Myocyte (in vitro differentiated cells): Measurements from ENCODE around the gene COL6A1. TPM values are rescaled to one million over a fixed set of nuclear protein-coding genes. Genes with fewer than 3 reads are reported as not detected.

Source experiments
- DNase-seq: peaks from one replicate; pipeline ENCODE4 v3.0.0-alpha.2; 2012; ENCODE audit warnings: low read depth
- polyA plus RNA-seq: library from polyadenylated mRNA; unstranded; fragments of >200 nt; gene quantifications from one replicate; pipeline ENCODE4 v1.2.1, GENCODE V29; 2012; ENCODE audit warnings: missing spikeins
- total RNA-seq: library from RNA; depleted of rRNA; stranded (reverse); fragments of >200 nt; gene quantifications from 2 replicates; pipeline ENCODE4 v1.2.3, GENCODE V29; 2014

COL6A1 gene
- total RNA-seq: 678 and 866 TPM in 2 replicates
- polyA plus RNA-seq: 278 TPM

- DNase-seq: peak; percentile 89
These were observed at the start of gene COL6A1 for GRCh38 chr21:45981151-45982091. Gene COL6A1 (plus strand): TSS chr21:45981770. CDS start chr21:45981851, 81 bp downstream.

GRCh38 chr21:45932922-45933502 lies 48.6 kb upstream of the COL6A1 start:
- DNase-seq: no peak

GRCh38 chr21:45934085-45934484 lies 47.5 kb upstream of the COL6A1 start:
- DNase-seq: no peak

- no peak for DNase-seq
These were observed 47.0 kb upstream of the COL6A1 start for GRCh38 chr21:45934554-45934953.

GRCh38 chr21:45935628-45936027 lies 45.9 kb upstream of the COL6A1 start:
- DNase-seq: peak; percentile 59

- DNase-seq: no peak
These were observed 43.7 kb upstream of the COL6A1 start for GRCh38 chr21:45937721-45938452.

- no peak for DNase-seq
These were observed 43.2 kb upstream of the COL6A1 start for GRCh38 chr21:45938453-45938755.

GRCh38 chr21:45938811-45939520 lies 42.6 kb upstream of the COL6A1 start:
- peak; percentile 72 for DNase-seq

GRCh38 chr21:45939521-45940045 lies 42.0 kb upstream of the COL6A1 start:
- no peak for DNase-seq

- no peak for DNase-seq
These were observed 41.5 kb upstream of the COL6A1 start for GRCh38 chr21:45940091-45940490.

- no peak for DNase-seq
These were observed 40.8 kb upstream of the COL6A1 start for GRCh38 chr21:45940621-45941337.

- no peak for DNase-seq
These were observed 40.2 kb upstream of the COL6A1 start for GRCh38 chr21:45941338-45941710.

- no peak for DNase-seq
These were observed 39.6 kb upstream of the COL6A1 start for GRCh38 chr21:45941717-45942546.

GRCh38 chr21:45942755-45943629 lies 38.6 kb upstream of the COL6A1 start:
- DNase-seq: no peak

- no peak for DNase-seq
These were observed 37.7 kb upstream of the COL6A1 start for GRCh38 chr21:45943630-45944540.

- DNase-seq: no peak
These were observed 37.0 kb upstream of the COL6A1 start for GRCh38 chr21:45944601-45945000.

GRCh38 chr21:45945066-45945867 lies 36.3 kb upstream of the COL6A1 start:
- DNase-seq: no peak
